ENCODE data around the gene TCF4. TPM values are rescaled to one million over a fixed set of nuclear protein-coding genes. Genes with fewer than 3 reads are reported as not detected.

The TCF4 gene
- total and polyA plus RNA-seq, 2 donors (not counting 1 experiment from before 2014, with no cell fraction given): 68.5 to 353 TPM

GRCh38 chr18:55427951-55428350 is 160.0 kb downstream of the TCF4 start:
- no peak overlapping the region for H3K27ac Mint-ChIP-seq
- no peaks in the 10 kb centered on the region for H3K9me3 ChIP-seq (ENCODE audit: control extremely low read depth in 1 of 3, control insufficient read depth in 2 of 3, insufficient read depth in 1 of 3, low read length in 2 of 3)
- no peak overlapping the region for H3K9ac ChIP-seq (ENCODE audit: low read length)
- H3K4me2 ChIP-seq (replicated peaks; ENCODE audit: low read depth, low read length, poor library complexity, severe bottlenecking): no peak overlapping the region
- WGBS (ENCODE audit: insufficient coverage): no CpG with 5 or more reads among the region's 1 CpG
- DNase-seq: no peak
- H2AFZ ChIP-seq (ENCODE audit: insufficient read depth, low read depth, low read length, poor library complexity, severe bottlenecking): no peak overlapping the region
- CTCF ChIA-PET: interaction anchor here (1.0 to 1.4 kb wide), 3 partner anchors 11 to 896 kb away, joined by 3 to 4 read pairs (median 3); no protein-coding TSS in a partner anchor
- H3K27me3 ChIP-seq (replicated peaks in 1 of 4; ENCODE audit: control extremely low read depth in 1 of 4, control insufficient read depth in 3 of 4, insufficient read depth in 4 of 4, low read length in 3 of 4): no peaks in the 10 kb centered on the region
- intact Hi-C loops (cut with micrococcal nuclease): no loop called here
- TF ChIP-seq EZH2 (IDR thresholded peaks at IDR 0.05; ENCODE audit: borderline replicate concordance, insufficient read depth, low read depth, low read length, poor library complexity, severe bottlenecking) (no peak), CTCF (IDR thresholded peaks at IDR 0.05) (no peak)
- H3K36me3 ChIP-seq (replicated peaks in 1 of 2; ENCODE audit: control extremely low read depth in 1 of 2, control insufficient read depth in 1 of 2, extremely low read depth in 1 of 2, insufficient read depth in 2 of 2, low read length in 1 of 2): no peaks in the 10 kb centered on the region
- H3K27me3 Mint-ChIP-seq: peaks cover 10% of the 10 kb centered on the region
- POLR2A ChIA-PET: no interaction called here
- ATAC-seq (ENCODE audit: low read depth): no peak
- no peak overlapping the region for H3K27ac ChIP-seq (ENCODE audit: low read length in 2 of 2)
- no peak overlapping the region for H3K4me3 Mint-ChIP-seq
- no peaks in the 10 kb centered on the region for H3K9me3 Mint-ChIP-seq (ENCODE audit: insufficient read depth)
- H3K79me2 ChIP-seq (ENCODE audit: control insufficient read depth, insufficient read depth, low read length): no peaks in the 10 kb centered on the region
- peaks cover 7 to 19% of the 10 kb centered on the region in 2 donors for H3K4me1 ChIP-seq (ENCODE audit: control insufficient read depth in 2 of 2, insufficient read depth in 2 of 2, low read length in 2 of 2)
- H4K20me1 ChIP-seq (ENCODE audit: control insufficient read depth, insufficient read depth, low read length, poor library complexity, severe bottlenecking): no peaks in the 10 kb centered on the region
- H3K4me3 ChIP-seq (ENCODE audit: control extremely low read depth in 1 of 5, extremely low read depth in 1 of 5, insufficient read depth in 1 of 5, low read depth in 2 of 5, low read length in 4 of 5): no peak overlapping the region
- H3K4me1 Mint-ChIP-seq: peaks cover 28% of the 10 kb centered on the region

- Histone ChIP-seq H2AFZ (ENCODE audit: insufficient read depth, low read depth, low read length, poor library complexity, severe bottlenecking) (no peak overlapping the region), H3K79me2 (ENCODE audit: control insufficient read depth, insufficient read depth, low read length) (no peaks in the 10 kb centered on the region), H3K4me1 (ENCODE audit: control insufficient read depth in 2 of 2, insufficient read depth in 2 of 2, low read length in 2 of 2) (peaks cover 24 to 29% of the 10 kb centered on the region in 2 donors), H3K4me2 (replicated peaks; ENCODE audit: low read depth, low read length, poor library complexity, severe bottlenecking) (no peak overlapping the region), H3K4me3 (ENCODE audit: control extremely low read depth in 1 of 5, extremely low read depth in 1 of 5, insufficient read depth in 1 of 5, low read depth in 2 of 5, low read length in 4 of 5) (no peak overlapping the region), H3K36me3 (replicated peaks in 1 of 2; ENCODE audit: control extremely low read depth in 1 of 2, control insufficient read depth in 1 of 2, extremely low read depth in 1 of 2, insufficient read depth in 2 of 2, low read length in 1 of 2) (no peaks in the 10 kb centered on the region), H4K20me1 (ENCODE audit: control insufficient read depth, insufficient read depth, low read length, poor library complexity, severe bottlenecking) (no peaks in the 10 kb centered on the region), H3K27ac (ENCODE audit: low read length in 2 of 2) (no peak overlapping the region), H3K9me3 (ENCODE audit: control extremely low read depth in 1 of 3, control insufficient read depth in 2 of 3, insufficient read depth in 1 of 3, low read length in 2 of 3) (no peaks in the 10 kb centered on the region), H3K27me3 (replicated peaks in 1 of 4; ENCODE audit: control extremely low read depth in 1 of 4, control insufficient read depth in 3 of 4, insufficient read depth in 4 of 4, low read length in 3 of 4) (no peaks in the 10 kb centered on the region), H3K9ac (ENCODE audit: low read length) (no peak overlapping the region)
- Mint-ChIP-seq H3K9me3 (ENCODE audit: insufficient read depth) (no peaks in the 10 kb centered on the region), H3K4me3 (no peak overlapping the region), H3K27ac (no peak overlapping the region), H3K27me3 (peaks cover 14% of the 10 kb centered on the region), H3K4me1 (peaks cover 37% of the 10 kb centered on the region)
- no CpG with 5 or more reads among the region's 3 CpGs for WGBS (ENCODE audit: insufficient coverage)
- DNase-seq (no peak), ATAC-seq (ENCODE audit: low read depth) (no peak)
- CTCF ChIA-PET: interaction anchor here (0.9 to 1.5 kb wide), 2 partner anchors 10 to 197 kb away, joined by 3 to 7 read pairs; no protein-coding TSS in a partner anchor
- TF ChIP-seq EZH2 (IDR thresholded peaks at IDR 0.05; ENCODE audit: borderline replicate concordance, insufficient read depth, low read depth, low read length, poor library complexity, severe bottlenecking): no peak
- TF ChIP-seq CTCF (IDR thresholded peaks at IDR 0.05): no peak
- intact Hi-C loops (cut with micrococcal nuclease): no loop called here
- POLR2A ChIA-PET: interaction anchor here (0.6 kb wide), 1 partner anchor 94 kb away, joined by 3 read pairs; no protein-coding TSS in a partner anchor
Observed at GRCh38 chr18:55425698-55426097, 162.3 kb downstream of the TCF4 start.

Measured in B cell (primary cell).